Body of pancreas (tissue), 4 donors: ENCODE measurements around the gene PEX16. TPM values are rescaled to one million over a fixed set of nuclear protein-coding genes. Genes with fewer than 3 reads are reported as not detected.
"Not testable (repeated sequence)": the region's sequence is repeated elsewhere in the genome, so short reads cannot be mapped to it uniquely, and the experiment has no call there.

ENCODE experiments used
- ATAC-seq: fragments of 150-250 bp; one replicate; pipeline ENCODE4 v1.9.1; 2016
- DNase-seq, 4 donors: peaks; one replicate each; pipeline ENCODE4 v3.0.0-alpha.2; 2019
- H3K27ac ChIP-seq, 4 donors: fragments of 200-600 bp; sonication (generic); 1 replicate in 3 of 4; 2 replicates in 1 of 4; pipeline versions ENCODE4 v1.5.1 to v1.6.1; 2016 to 2019; ENCODE audit warnings: mild to moderate bottlenecking in 1 of 4, mixed read lengths in 1 of 4, moderate library complexity in 1 of 4
- H3K27me3 ChIP-seq, 2 donors: fragments of 200-600 bp; sonication (generic); one replicate each; pipeline ENCODE4 v1.6.0; 2016; ENCODE audit warnings: mild to moderate bottlenecking in 1 of 2
- H3K36me3 ChIP-seq, 2 donors: fragments of 200-600 bp; sonication (generic); replicated peaks in 1 of 2; 2 replicates each; pipeline ENCODE4 v1.5.1; 2016; ENCODE audit warnings: low read depth in 2 of 2; ENCODE audit not compliant: insufficient read depth in 1 of 2
- H3K4me1 ChIP-seq: fragments of 200-600 bp; sonication (generic); one replicate; pipeline ENCODE4 v1.6.0; 2016
- H3K4me3 ChIP-seq, 2 donors: fragments of 200-600 bp; sonication (generic); 1 replicate in 1 of 2; 2 replicates in 1 of 2; pipeline ENCODE4 v1.5.1; 2016 to 2019
- H3K9me3 ChIP-seq, 3 donors: fragments of 200-600 bp; sonication (generic); 1 replicate in 2 of 3; 2 replicates in 1 of 3; pipeline ENCODE4 v1.5.1; 2016
- CTCF ChIP-seq, 7 experiments: fragments of 450-650 bp in 4 of 7; fragments of 200-600 bp in 3 of 7; sonication (generic) in 3 of 7; IDR thresholded peaks; one replicate each; pipeline ENCODE4 v1.5.1; 2016 to 2019; ENCODE audit warnings: antibody characterized with exemption in 7 of 7
- POLR2A ChIP-seq, 3 donors: fragments of 450-650 bp; IDR thresholded peaks; one replicate each; pipeline ENCODE4 v1.6.1; 2016; ENCODE audit warnings: antibody characterized with exemption in 3 of 3, mild to moderate bottlenecking in 2 of 3
- WGBS, 2 donors: methylation state at CpG; one replicate each; pipeline ENCODE4 v1.1.5; 2017; 5-methylcytosine and 5-hydroxymethylcytosine counted together
- intact Hi-C: fragments of 100-400 bp; cut with DNase I; formaldehyde crosslinking; loops from one replicate; pipeline ENCODE4 v1.15.1; 2023
- total RNA-seq, 2 donors: library from RNA; depleted of rRNA; stranded (reverse); fragments of >200 nt; gene quantifications; one replicate each; pipeline ENCODE4 v1.1.0, GENCODE V29; 2016

Gene PEX16
- total RNA-seq, 2 donors from 2014 or later: 29.1 to 41.5 TPM

DNA sequence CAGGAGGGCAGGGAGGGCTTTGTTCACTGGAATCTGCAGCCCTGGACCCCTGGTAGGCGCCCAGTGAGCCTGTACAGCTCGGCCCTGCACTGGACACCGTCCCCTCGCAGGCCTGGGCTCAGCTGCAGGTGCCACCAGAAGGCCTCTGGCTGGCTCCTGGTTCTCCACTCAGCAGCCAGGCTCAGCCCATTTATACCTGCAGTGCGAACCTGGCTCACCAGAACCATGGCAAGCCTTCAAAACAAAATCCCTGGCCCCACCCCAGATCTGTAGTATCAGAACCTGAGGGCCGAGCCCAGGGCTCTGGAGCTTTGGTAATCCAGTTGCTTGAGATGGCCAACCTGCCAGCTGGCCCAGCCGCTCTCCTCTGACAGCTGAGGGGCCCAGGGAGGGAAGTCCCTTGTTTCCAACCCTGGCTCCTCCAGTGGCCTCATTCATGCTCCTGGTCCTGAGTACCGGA is 9.7 kb downstream of the PEX16 start:
- peak; percentile 71 to 90 (median 86) for DNase-seq
- H3K4me3 ChIP-seq: no peak overlapping the region
- TF ChIP-seq CTCF (IDR thresholded peaks at IDR 0.05) (no peak), POLR2A (IDR thresholded peaks at IDR 0.05) (peak; percentile 39 to 54 (median 42))
- H3K27ac ChIP-seq: peak overlapping the region; percentile 83 to 93 (median 90)
- intact Hi-C loops: no loop called here
- peaks cover 0 to 13% of the 10 kb centered on the region in 2 donors for H3K36me3 ChIP-seq
- 47 to 53% methylated on average over 2 to 7 of the region's 8 CpGs for WGBS, 2 donors
- peak; percentile 10 for ATAC-seq
- H3K9me3 ChIP-seq: no peaks in the 10 kb centered on the region
- no peaks in the 10 kb centered on the region for H3K27me3 ChIP-seq
- H3K4me1 ChIP-seq: peaks cover 59% of the 10 kb centered on the region

DNA sequence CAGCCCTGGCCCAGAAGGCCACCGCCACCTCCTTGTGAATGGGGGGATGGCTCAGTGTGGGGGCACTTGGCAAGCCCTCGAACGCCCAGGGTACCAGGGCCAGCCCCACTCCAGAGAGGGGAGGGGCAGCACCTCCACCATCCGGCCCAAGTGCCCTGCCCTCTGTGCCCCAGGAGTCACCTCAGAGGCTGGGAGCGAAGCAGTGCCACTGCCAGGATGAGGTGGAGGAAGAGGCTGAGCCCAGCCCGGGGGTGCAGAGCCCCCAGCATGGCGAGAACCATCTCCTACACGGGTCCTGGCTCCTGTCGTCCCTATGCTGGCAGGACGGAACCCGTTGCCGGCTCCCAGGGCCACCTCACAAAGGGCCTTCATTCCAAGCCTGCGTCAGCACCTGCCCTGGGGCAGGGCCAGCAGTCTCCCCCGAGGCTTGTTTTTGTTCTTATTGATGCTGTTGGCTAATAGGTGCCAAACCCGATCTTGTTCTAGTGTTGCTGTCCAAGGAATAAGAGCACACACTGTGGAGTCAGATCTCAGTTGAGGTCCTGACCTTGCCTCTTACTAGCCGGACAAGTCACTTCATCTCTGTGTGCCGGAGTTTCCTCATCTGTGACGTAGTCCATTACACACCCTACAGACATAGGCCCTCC is 10.6 kb downstream of the PEX16 start, which contains the start of gene FREY1:
Gene FREY1 (minus strand): TSS at position 307 of the 647 bp plus-strand sequence. CDS start 26 bp downstream, at position 281.
- no peak within 1 kb of the TSS for H3K4me3 ChIP-seq
- 47 to 58% methylated on average over 4 to 18 of the region's 18 CpGs for WGBS, 2 donors
- no peaks in the 10 kb centered on the region for H3K27me3 ChIP-seq
- H3K9me3 ChIP-seq: no peaks in the 10 kb centered on the region
- intact Hi-C loops: no loop called here
- TF ChIP-seq CTCF (IDR thresholded peaks at IDR 0.05) (no peak), POLR2A (IDR thresholded peaks at IDR 0.05) (peak in 1 of 3 donors; percentile 8)
- peaks cover 59% of the 10 kb centered on the region for H3K4me1 ChIP-seq
- H3K36me3 ChIP-seq: peaks cover 0 to 13% of the 10 kb centered on the region in 2 donors
- ATAC-seq (peak; percentile 9), DNase-seq (peak; percentile 55 to 74 (median 64))
- H3K27ac ChIP-seq: peak within 1 kb of the TSS; percentile 83 to 93 (median 90)

DNA sequence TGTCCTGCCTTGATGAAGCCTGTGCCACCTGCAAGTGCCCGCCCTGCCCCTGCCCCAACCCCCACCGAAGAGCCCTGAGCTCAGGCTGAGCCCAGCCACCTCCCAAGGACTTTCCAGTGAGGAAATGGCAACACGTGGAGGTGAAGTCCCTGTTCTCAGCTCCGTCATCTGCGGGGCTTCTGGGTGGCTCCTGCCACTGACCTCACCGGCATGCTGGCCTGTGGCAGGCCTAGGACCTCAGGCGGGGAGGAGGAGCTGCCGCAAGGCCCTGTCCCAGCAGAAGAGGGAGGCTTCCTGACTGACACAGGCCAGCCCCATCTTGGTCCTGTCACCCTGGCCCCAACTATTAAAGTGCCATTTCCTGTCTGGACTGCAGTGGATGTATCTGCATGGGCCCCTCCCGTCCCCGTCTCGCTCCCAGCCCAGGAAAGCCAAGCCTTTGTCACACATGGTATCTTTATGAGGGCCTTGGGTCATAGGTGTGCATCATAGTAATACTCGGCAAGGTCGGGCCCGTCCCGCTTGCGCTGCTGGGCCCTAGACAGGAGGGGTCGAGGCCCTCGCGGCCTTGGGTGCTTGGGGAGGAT is 11.5 kb downstream of the PEX16 start:
- peaks cover 0 to 9% of the 10 kb centered on the region in 2 donors for H3K36me3 ChIP-seq
- no peaks in the 10 kb centered on the region for H3K9me3 ChIP-seq
- intact Hi-C loops: no loop called here
- no peak overlapping the region for H3K4me3 ChIP-seq
- ATAC-seq: peak; percentile 86
- peak in 1 of 7 experiments; percentile 13 for TF ChIP-seq CTCF (IDR thresholded peaks at IDR 0.05)
- TF ChIP-seq POLR2A (IDR thresholded peaks at IDR 0.05): peak; percentile 69 to 80 (median 70)
- DNase-seq: peak; percentile 91 to 96 (median 94)
- peak overlapping the region; percentile 83 to 93 (median 90) for H3K27ac ChIP-seq
- peaks cover 68% of the 10 kb centered on the region for H3K4me1 ChIP-seq
- WGBS, 2 donors: 27 to 39% methylated on average over 6 to 19 of the region's 19 CpGs
- H3K27me3 ChIP-seq: no peaks in the 10 kb centered on the region

- H3K36me3 ChIP-seq, H3K9me3 ChIP-seq, H3K27me3 ChIP-seq, ATAC-seq, intact Hi-C loops, H3K4me3 ChIP-seq: not testable (repeated sequence)
- Histone ChIP-seq H3K4me1 (peaks cover 74% of the 10 kb centered on the region), H3K27ac (peak overlapping the region; percentile 83 to 93 (median 90))
- 33 to 69% methylated on average over 4 to 5 of the region's 6 CpGs for WGBS, 2 donors
- DNase-seq: peak; percentile 52 to 77 (median 69)
Measured at GRCh38 chr11:45905576-45905975, 12.1 kb downstream of the PEX16 start.

DNA sequence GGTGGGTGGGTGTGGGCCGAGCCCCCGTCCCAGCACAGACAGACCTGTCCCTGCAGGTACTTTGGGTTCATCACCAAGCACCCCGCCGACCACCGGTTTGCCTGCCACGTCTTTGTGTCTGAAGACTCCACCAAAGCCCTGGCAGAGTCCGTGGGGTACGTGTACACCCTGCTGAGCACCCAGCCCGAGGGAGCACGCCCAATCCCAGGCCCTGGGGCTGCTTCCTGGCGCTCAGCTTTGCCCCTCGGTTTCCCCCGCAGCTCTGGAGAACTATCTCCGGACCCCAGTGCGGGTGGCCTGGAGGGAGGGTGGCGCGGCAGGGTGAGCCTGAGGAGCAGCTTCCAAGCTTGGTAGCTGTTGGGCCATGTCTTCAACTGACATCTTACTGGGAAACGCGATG is 12.6 kb downstream of the PEX16 start:
- ATAC-seq (no peak), DNase-seq (no peak)
- Histone ChIP-seq H3K4me1 (peaks cover 77% of the 10 kb centered on the region), H3K27me3 (no peaks in the 10 kb centered on the region), H3K4me3 (no peak overlapping the region), H3K36me3 (peaks cover 0 to 4% of the 10 kb centered on the region in 2 donors), H3K27ac (peak overlapping the region; percentile 83 to 93 (median 90)), H3K9me3 (no peaks in the 10 kb centered on the region)
- TF ChIP-seq POLR2A (IDR thresholded peaks at IDR 0.05): no peak
- no peak for TF ChIP-seq CTCF (IDR thresholded peaks at IDR 0.05)
- intact Hi-C loops: no loop called here
- WGBS, 2 donors: 90% methylated on average over 19 of the region's 19 CpGs; no CpG with 5 or more reads in 1 of the 2 donors
